H1 (cell line): ENCODE measurements around the gene SEMA3F. TPM values are rescaled to one million over a fixed set of nuclear protein-coding genes. Genes with fewer than 3 reads are reported as not detected.

Experiments used
- CTCF ChIA-PET: fragments of 300-600 bp; sonication (Branson Sonifier 250); formaldehyde crosslinking; loops from one replicate; lab custom pipeline; 2021; ENCODE audit not compliant: partially characterized antibody; lab: Charles Lee
- POLR2A ChIA-PET: fragments of 300-600 bp; sonication (Branson Sonifier 250); formaldehyde crosslinking; loops from one replicate; lab custom pipeline; 2021; ENCODE audit warnings: inconsistent platforms; ENCODE audit not compliant: partially characterized antibody; lab: Charles Lee
- DNase-seq, 2 experiments: peaks; one replicate each; pipeline versions ENCODE4 v3.0.0 to v3.0.0-alpha.2; 2010 to 2022; ENCODE audit warnings: low spot score in 2 of 2, low read depth in 1 of 2, mixed read lengths in 1 of 2
- FAIRE-seq: peaks from 2 replicates; lab custom pipeline; 2011; peaks lifted over from hg19 to GRCh38; lab: Jason Lieb, UNC
- H2AFZ ChIP-seq: 2 replicates; pipeline ENCODE4 v1.8.1; 2012; ENCODE audit warnings: low read length, inconsistent platforms
- H2AK5ac ChIP-seq: 2 replicates; pipeline ENCODE4 v1.6.1; 2013; ENCODE audit warnings: low read depth, low read length
- H2BK120ac ChIP-seq: replicated peaks from 2 replicates; pipeline ENCODE3; 2013; ENCODE audit warnings: low read depth, low read length, inconsistent platforms
- H2BK12ac ChIP-seq: 2 replicates; pipeline ENCODE4 v1.6.1; 2013; ENCODE audit warnings: low read depth, low read length
- H2BK15ac ChIP-seq: 2 replicates; pipeline ENCODE4 v1.6.1; 2013; ENCODE audit warnings: low read length
- H2BK20ac ChIP-seq: 2 replicates; pipeline ENCODE4 v1.6.1; 2013; ENCODE audit warnings: low read length
- H2BK5ac ChIP-seq: 2 replicates; pipeline ENCODE4 v1.6.1; 2013; ENCODE audit warnings: low read depth, low read length
- H3K14ac ChIP-seq: 2 replicates; pipeline ENCODE4 v1.6.1; 2013; ENCODE audit warnings: inconsistent platforms; ENCODE audit not compliant: insufficient read length
- H3K18ac ChIP-seq: 2 replicates; pipeline ENCODE4 v1.6.1; 2013; ENCODE audit warnings: low read length; ENCODE audit errors: extremely low read depth
- H3K23ac ChIP-seq: 2 replicates; pipeline ENCODE4 v1.6.1; 2013; ENCODE audit warnings: inconsistent platforms; ENCODE audit not compliant: insufficient read length
- H3K23me2 ChIP-seq: 2 replicates; pipeline ENCODE4 v1.6.1; 2013; ENCODE audit warnings: low read depth, low read length
- H3K27ac ChIP-seq: 2 replicates; pipeline ENCODE4 v1.6.1; 2011; ENCODE audit warnings: low read depth, low read length, inconsistent platforms
- H3K27me3 ChIP-seq, 4 experiments: replicated peaks in 1 of 4; 1 replicate in 1 of 4; 2 replicates in 3 of 4; pipeline versions ENCODE4 v1.6.1 to v1.8.1; 2011 to 2013; ENCODE audit warnings: low read length in 3 of 4, mild to moderate bottlenecking in 3 of 4, inconsistent platforms in 2 of 4, mixed read lengths in 2 of 4, moderate library complexity in 1 of 4; ENCODE audit not compliant: control insufficient read depth in 3 of 4, insufficient read depth in 3 of 4; ENCODE audit errors: extremely low read depth in 1 of 4
- H3K36me3 ChIP-seq, 4 experiments: 2 replicates each; pipeline versions ENCODE4 v1.6.1 to v1.8.1; 2011 to 2013; ENCODE audit warnings: mild to moderate bottlenecking in 4 of 4, low read length in 3 of 4, moderate library complexity in 2 of 4, control low read depth in 1 of 4, inconsistent platforms in 1 of 4; ENCODE audit not compliant: insufficient read depth in 4 of 4, control insufficient read depth in 2 of 4
- H3K4ac ChIP-seq: replicated peaks from 2 replicates; pipeline ENCODE3; 2013; ENCODE audit warnings: low read length, low read depth, mixed read lengths, inconsistent platforms; ENCODE audit not compliant: insufficient read length
- H3K4me1 ChIP-seq, 4 experiments: replicated peaks in 1 of 4; 1 replicate in 1 of 4; 2 replicates in 3 of 4; pipeline versions ENCODE4 v1.6.1 to v1.8.1; 2011 to 2013; ENCODE audit warnings: low read length in 3 of 4, inconsistent platforms in 2 of 4, mixed read lengths in 1 of 4; ENCODE audit not compliant: insufficient read depth in 4 of 4, control insufficient read depth in 3 of 4
- H3K4me2 ChIP-seq, 2 experiments: 2 replicates each; pipeline versions ENCODE4 v1.6.1 to v1.8.1; 2011 to 2013; ENCODE audit warnings: low read depth in 2 of 2, low read length in 2 of 2, control low read depth in 1 of 2, inconsistent platforms in 1 of 2, mild to moderate bottlenecking in 1 of 2; ENCODE audit not compliant: insufficient read depth in 1 of 2
- H3K4me3 ChIP-seq, 4 experiments: fragments of 200-600, 300-600 bp in 1 of 4; sonication (generic), shearing (Covaris generic), sonication (Bioruptor Twin) in 1 of 4; 2 replicates each; pipeline versions ENCODE4 v1.5.1 to v1.8.1; 2011 to 2016; ENCODE audit warnings: low read length in 4 of 4, low read depth in 3 of 4, control low read depth in 2 of 4, inconsistent platforms in 2 of 4, mild to moderate bottlenecking in 2 of 4, mixed read lengths in 1 of 4, moderate library complexity in 1 of 4; ENCODE audit not compliant: insufficient read depth in 2 of 4; ENCODE audit errors: extremely low read depth in 1 of 4
- H3K56ac ChIP-seq: replicated peaks from 2 replicates; pipeline ENCODE3; 2013; ENCODE audit warnings: low read depth, mild to moderate bottlenecking, mixed read lengths, low read length, inconsistent platforms; ENCODE audit not compliant: insufficient read length
- H3K79me1 ChIP-seq: 2 replicates; pipeline ENCODE4 v1.6.1; 2013; ENCODE audit warnings: low read depth, low read length, control low read depth
- H3K79me2 ChIP-seq, 2 experiments: 2 replicates each; pipeline versions ENCODE4 v1.6.1 to v1.8.1; 2012 to 2013; ENCODE audit warnings: low read length in 2 of 2, mild to moderate bottlenecking in 2 of 2, inconsistent platforms in 1 of 2; ENCODE audit not compliant: insufficient read depth in 2 of 2, control insufficient read depth in 1 of 2
- H3K9ac ChIP-seq, 4 experiments: replicated peaks in 1 of 4; 1 replicate in 1 of 4; 2 replicates in 3 of 4; pipeline versions ENCODE4 v1.6.1 to v1.8.1; 2011 to 2013; ENCODE audit warnings: low read depth in 3 of 4, low read length in 3 of 4, control low read depth in 2 of 4, mild to moderate bottlenecking in 2 of 4, moderate library complexity in 2 of 4, inconsistent platforms in 1 of 4; ENCODE audit errors: extremely low read depth in 1 of 4
- H3K9me3 ChIP-seq, 2 experiments: 2 replicates each; pipeline versions ENCODE4 v1.6.1 to v1.8.1; 2012 to 2013; ENCODE audit warnings: mild to moderate bottlenecking in 2 of 2, moderate library complexity in 2 of 2, control low read depth in 1 of 2, inconsistent platforms in 1 of 2, low read depth in 1 of 2, low read length in 1 of 2, mixed read lengths in 1 of 2; ENCODE audit not compliant: insufficient read depth in 2 of 2
- H4K20me1 ChIP-seq, 2 experiments: replicated peaks in 1 of 2; 2 replicates each; pipeline versions ENCODE3 to v1.8.1; 2011 to 2013; ENCODE audit warnings: inconsistent platforms in 2 of 2, low read length in 2 of 2, mild to moderate bottlenecking in 1 of 2; ENCODE audit not compliant: insufficient read depth in 2 of 2, control insufficient read depth in 1 of 2
- H4K5ac ChIP-seq: 2 replicates; pipeline ENCODE4 v1.6.1; 2013; ENCODE audit warnings: low read length, low read depth, mixed read lengths, inconsistent platforms; ENCODE audit not compliant: insufficient read length
- H4K8ac ChIP-seq: 2 replicates; pipeline ENCODE4 v1.8.0; 2013; ENCODE audit warnings: mild to moderate bottlenecking, moderate library complexity, low read length, inconsistent platforms; ENCODE audit not compliant: insufficient read depth; ENCODE audit errors: extremely low read depth
- H4K91ac ChIP-seq: replicated peaks from 2 replicates; pipeline ENCODE3; 2013; ENCODE audit warnings: low read length, mixed read lengths, inconsistent platforms; ENCODE audit not compliant: insufficient read length
- JUN ChIP-seq: IDR thresholded peaks from 2 replicates; pipeline ENCODE4 v1.6.1; 2011; ENCODE audit warnings: low read depth, mild to moderate bottlenecking, improper control_type of control experiment, low read length
- KDM4A ChIP-seq: IDR thresholded peaks from one replicate; pipeline ENCODE4 v1.7.1; 2012; ENCODE audit warnings: low read depth, mild to moderate bottlenecking, moderate library complexity, low read length, inconsistent platforms; ENCODE audit not compliant: severe bottlenecking
- POU5F1 ChIP-seq: IDR thresholded peaks from 2 replicates; pipeline ENCODE4 v1.6.1; 2011; ENCODE audit warnings: low read depth, mild to moderate bottlenecking, low read length, moderate library complexity
- SIN3A ChIP-seq, 2 experiments: IDR thresholded peaks in 1 of 2; conservative IDR thresholded peaks in 1 of 2; 2 replicates each; pipeline ENCODE4 v1.6.1; 2011 to 2012; ENCODE audit warnings: low read length in 2 of 2, improper control_type of control experiment in 1 of 2, low read depth in 1 of 2, mild to moderate bottlenecking in 1 of 2
- WGBS, 2 experiments: shearing (Covaris generic) in 1 of 2; methylation state at CpG; one replicate each; pipeline versions ENCODE4 v1.1.6 to v1.1.7; 2013 to 2015; ENCODE audit warnings: low lambda C conversion rate in 2 of 2, mixed read lengths in 2 of 2, inconsistent platforms in 1 of 2, low coverage in 1 of 2, missing lambda C conversion rate in 1 of 2; ENCODE audit not compliant: insufficient replicate concordance in 2 of 2, insufficient coverage in 1 of 2, insufficient read length in 1 of 2; ENCODE audit errors: extremely low coverage in 1 of 2, missing lambda C conversion rate in 1 of 2; 5-methylcytosine and 5-hydroxymethylcytosine counted together
- polyA plus RNA-seq, 7 experiments: library from polyadenylated mRNA; depleted of rRNA in 3 of 7; stranded (reverse) in 5 of 7; unstranded in 2 of 7; fragments of >200 nt in 5 of 7; fragments of 200-250 nt in 2 of 7; gene quantifications; 1 replicate in 5 of 7; 2 replicates in 1 of 7; 4 replicates in 1 of 7; pipeline versions ENCODE4 v1.2.1 to v1.2.3, GENCODE V29; 2011 to 2013; ENCODE audit warnings: missing spikeins in 2 of 7, mixed read lengths in 2 of 7
- total RNA-seq: library from RNA; stranded (reverse); fragmentation: NEBNext Ultra II Directional; extraction: Animal tissue kit (Norgen Biotek cat#: 25700); gene quantifications from 2 replicates; pipeline ENCODE4 v1.2.1, GENCODE V29; 2021

Gene SEMA3F
- total and polyA plus RNA-seq, 2 of the 8 experiments (the other 6 are each of a cell fraction or from before 2014, with no cell fraction given), result 20.3 to 37.0 TPM

DNA sequence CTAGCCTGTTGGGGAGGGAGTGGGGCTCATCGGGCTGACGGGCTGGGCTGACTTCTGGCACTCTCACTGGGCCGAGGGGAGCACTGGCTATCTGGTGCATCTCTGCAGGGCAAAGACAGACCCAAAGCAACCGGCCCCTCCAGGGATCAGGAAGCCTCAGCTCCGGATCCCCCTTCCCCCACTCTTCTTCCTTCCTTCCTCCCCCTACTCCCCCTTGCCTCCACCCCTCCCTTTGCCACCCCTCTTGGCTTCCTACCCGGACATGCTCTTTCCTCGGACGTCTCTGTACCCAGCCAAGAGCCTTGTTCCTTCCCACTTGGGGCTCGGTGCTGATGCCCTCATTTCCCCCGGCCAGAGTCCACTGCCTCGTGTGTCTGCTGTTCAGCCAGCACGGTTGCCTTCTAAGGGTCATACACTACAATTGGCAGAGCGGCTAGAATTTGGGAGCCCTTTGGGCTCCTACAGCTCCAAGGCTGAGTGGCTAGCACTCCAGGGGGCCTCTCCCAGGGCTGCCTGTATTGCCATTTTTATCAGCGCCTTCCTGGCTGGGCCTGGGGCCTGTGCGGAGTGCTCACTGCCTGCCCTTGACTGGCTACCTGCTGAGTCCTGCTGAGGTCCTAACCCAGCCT is 10.9 kb downstream of the SEMA3F start:
- no peak for TF ChIP-seq KDM4A
- TF ChIP-seq POU5F1, result no peak
- no peak for TF ChIP-seq SIN3A (conservative IDR thresholded peaks at IDR 0.05 in 1 of 2, IDR thresholded peaks at IDR 0.05 in 1 of 2; ENCODE audit: low read depth in 1 of 2, low read length in 2 of 2)
- TF ChIP-seq JUN, result no peak
- Histone ChIP-seq H4K91ac (peak overlapping the region; percentile 41), H3K79me2 (peaks cover 0 to 20% of the 10 kb centered on the region in 2 experiments; a peak in 3 of 4 replicates), H3K23me2 (no peaks in the 10 kb centered on the region), H3K27ac (no peak overlapping the region), H3K9ac (0 out of 7 replicates have a peak overlapping the region, but pooled peaks of 1 of the 4 experiments have one; percentile 10), H4K20me1 (peaks cover 6 to 10% of the 10 kb centered on the region in 2 experiments), H3K4ac (peak overlapping the region; percentile 60), H3K23ac (no peak overlapping the region), H3K4me1 (peaks cover 0 to 26% (median 19%) of the 10 kb centered on the region in 4 experiments; a peak in 6 of 7 replicates), H3K4me2 (peak overlapping the region in 1 of 2 experiments; percentile 15; a peak in 1 of 4 replicates), H3K9me3 (no peaks in the 10 kb centered on the region), H3K79me1 (peaks cover 31% of the 10 kb centered on the region), H3K36me3 (peaks cover 7 to 17% (median 10%) of the 10 kb centered on the region in 4 experiments; a peak in 4 of 8 replicates), H2AK5ac (0 out of 2 replicates have a peak overlapping the region, but pooled peaks have one; percentile 19), H2BK120ac (no peak overlapping the region), H3K56ac (no peak overlapping the region), H4K8ac (peak overlapping the region; percentile 16; the same call in 1 of the 2 replicates), H3K14ac (no peak overlapping the region), H2BK20ac (no peak overlapping the region), H2AFZ (no peak overlapping the region), H2BK5ac (0 out of 2 replicates have a peak overlapping the region, but pooled peaks have one; percentile 71), H3K18ac (peak overlapping the region; percentile 60), H2BK12ac (peak overlapping the region; percentile 60; the same call in 1 of the 2 replicates), H2BK15ac (0 out of 2 replicates have a peak overlapping the region, but pooled peaks have one; percentile 75), H3K4me3 (no peak overlapping the region), H3K27me3 (no peaks in the 10 kb centered on the region), H4K5ac (no peak overlapping the region)
- DNase-seq (no peak), FAIRE-seq (no peak)
- 81% methylated on average over 14 of the region's 15 CpGs; no CpG with 5 or more reads in 1 of the 2 experiments for WGBS, 2 experiments
- POLR2A ChIA-PET, result interaction anchor here (0.6 to 3.3 kb wide), 11 partner anchors 9 to 70 kb away, joined by 3 to 19 read pairs (median 4); no protein-coding TSS in a partner anchor
- CTCF ChIA-PET, result interaction anchor here (0.8 to 25.0 kb wide), 11 partner anchors 8 to 60 kb away, joined by 3 to 299 read pairs (median 5); partner anchors contain the start of gene GNAT1
